HFFc6 (cell line): ENCODE results near the gene RRH. TPM values are rescaled to one million over a fixed set of nuclear protein-coding genes. Genes with fewer than 3 reads are reported as not detected.
"Not testable (repeated sequence)": the region's sequence is repeated elsewhere in the genome, so short reads cannot be mapped to it uniquely, and the experiment has no call there.

Source experiments
- DNase-seq: peaks from one replicate; pipeline ENCODE4 v3.0.0-alpha.2; 2018
- H3K27ac Mint-ChIP-seq: 2 replicates; pipeline ENCODE4 v1.8.0; 2020; ENCODE audit warnings: mild to moderate bottlenecking, mixed read lengths
- H3K27me3 Mint-ChIP-seq: 2 replicates; pipeline ENCODE4 v1.8.0; 2021; ENCODE audit warnings: mild to moderate bottlenecking, moderate library complexity, mixed read lengths; ENCODE audit not compliant: insufficient read depth
- H3K36me3 Mint-ChIP-seq: 2 replicates; pipeline ENCODE4 v1.8.0; 2021; ENCODE audit warnings: low read depth, mixed read lengths
- H3K4me1 Mint-ChIP-seq: 2 replicates; pipeline ENCODE4 v1.8.0; 2020; ENCODE audit warnings: low read depth, mixed read lengths
- H3K4me3 Mint-ChIP-seq: 2 replicates; pipeline ENCODE4 v1.8.0; 2020; ENCODE audit warnings: mild to moderate bottlenecking, moderate library complexity, mixed read lengths
- H3K9me3 Mint-ChIP-seq: 2 replicates; pipeline ENCODE4 v1.8.0; 2020; ENCODE audit warnings: mild to moderate bottlenecking, mixed read lengths
- total RNA-seq, 6 experiments: library from RNA; stranded (reverse); fragmentation: NEBNext Ultra II Directional; extraction: Animal tissue kit (Norgen Biotek cat#: 25700); gene quantifications; 2 replicates in 1 of 6; 3 replicates in 5 of 6; pipeline ENCODE4 v1.2.3, GENCODE V29; 2021
- TF ChIP-seq, protein P1 (sequence below): fragments of 200-600 bp; sonication (generic); IDR thresholded peaks from 2 replicates; pipeline ENCODE4 v1.5.0; 2021; ENCODE audit warnings: antibody characterized with exemption, mild to moderate bottlenecking

RRH gene
- total RNA-seq, 6 experiments from 2014 or later: not detected

DNA sequence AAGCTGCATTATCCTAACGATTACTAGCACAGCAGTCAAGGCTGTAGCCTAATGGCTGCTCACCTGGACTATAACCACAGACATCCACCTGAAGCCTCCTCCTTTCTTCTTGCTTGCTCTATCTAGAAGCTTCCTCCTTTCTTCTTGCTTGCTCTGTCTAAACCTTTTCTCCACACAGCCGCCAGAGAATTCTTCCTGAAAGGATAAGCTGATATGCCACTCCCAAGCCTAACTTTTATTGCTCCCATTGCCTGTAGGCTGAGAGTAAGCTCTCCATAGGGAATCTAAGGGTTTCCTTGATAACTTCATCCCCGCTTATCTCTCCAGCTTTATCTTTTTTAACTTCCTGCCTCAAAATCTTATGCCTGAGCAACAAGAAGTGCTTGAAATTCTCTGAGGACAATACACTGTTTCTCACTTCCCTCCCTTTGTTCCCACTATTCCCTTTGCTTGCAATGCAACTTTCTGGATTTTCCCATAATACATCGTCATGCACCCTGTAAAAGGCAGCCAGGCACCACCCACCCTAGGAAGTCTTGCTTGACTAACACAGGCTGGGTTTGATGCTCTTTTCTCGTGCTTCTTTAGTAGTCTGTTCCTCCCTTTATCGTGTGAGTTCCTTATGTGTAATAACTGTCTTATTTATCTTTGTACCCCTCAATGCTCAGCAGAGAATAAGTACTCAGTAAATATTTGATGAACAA, 18.8 kb downstream of the RRH start:
- Mint-ChIP-seq H3K27ac (no peak overlapping the region), H3K4me3 (no peak overlapping the region)
- TF ChIP-seq, protein P1, sequence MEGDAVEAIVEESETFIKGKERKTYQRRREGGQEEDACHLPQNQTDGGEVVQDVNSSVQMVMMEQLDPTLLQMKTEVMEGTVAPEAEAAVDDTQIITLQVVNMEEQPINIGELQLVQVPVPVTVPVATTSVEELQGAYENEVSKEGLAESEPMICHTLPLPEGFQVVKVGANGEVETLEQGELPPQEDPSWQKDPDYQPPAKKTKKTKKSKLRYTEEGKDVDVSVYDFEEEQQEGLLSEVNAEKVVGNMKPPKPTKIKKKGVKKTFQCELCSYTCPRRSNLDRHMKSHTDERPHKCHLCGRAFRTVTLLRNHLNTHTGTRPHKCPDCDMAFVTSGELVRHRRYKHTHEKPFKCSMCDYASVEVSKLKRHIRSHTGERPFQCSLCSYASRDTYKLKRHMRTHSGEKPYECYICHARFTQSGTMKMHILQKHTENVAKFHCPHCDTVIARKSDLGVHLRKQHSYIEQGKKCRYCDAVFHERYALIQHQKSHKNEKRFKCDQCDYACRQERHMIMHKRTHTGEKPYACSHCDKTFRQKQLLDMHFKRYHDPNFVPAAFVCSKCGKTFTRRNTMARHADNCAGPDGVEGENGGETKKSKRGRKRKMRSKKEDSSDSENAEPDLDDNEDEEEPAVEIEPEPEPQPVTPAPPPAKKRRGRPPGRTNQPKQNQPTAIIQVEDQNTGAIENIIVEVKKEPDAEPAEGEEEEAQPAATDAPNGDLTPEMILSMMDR: no peak

DNA sequence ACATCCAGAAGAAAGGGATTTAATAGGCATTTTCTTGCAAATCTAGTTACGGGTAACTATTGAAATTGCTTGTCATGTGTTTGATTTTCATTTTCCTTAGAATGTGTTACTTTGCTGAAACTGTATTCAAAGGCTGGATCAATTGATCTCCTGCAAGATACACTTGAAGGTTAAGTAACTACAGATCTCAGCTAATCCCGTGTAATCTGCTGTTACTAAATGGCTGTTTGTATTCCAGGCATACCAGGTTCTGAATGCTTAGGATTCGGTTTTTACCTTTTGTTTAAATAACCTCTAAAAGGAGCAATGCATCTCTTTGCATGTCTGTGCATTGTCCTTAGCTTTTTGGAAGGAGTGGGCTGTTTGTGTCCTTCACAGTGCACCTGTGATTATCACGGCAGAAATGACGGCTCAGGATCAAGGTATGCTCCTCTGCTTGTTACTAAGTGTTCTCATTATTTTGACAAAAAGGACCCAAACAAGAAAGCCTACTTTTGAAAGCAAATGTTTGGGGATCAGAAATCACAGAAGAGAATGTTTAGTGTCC, 20.2 kb downstream of the RRH start, which contains the start of gene LRIT3:
Gene LRIT3, plus strand, starts transcription at position 212 of the 547 bp plus-strand sequence. Its CDS starts 95 bp downstream, at position 307.
- TF ChIP-seq, protein P1: no peak
- Mint-ChIP-seq H3K27me3 (peaks cover 2% of the 10 kb centered on the region; the same call in 1 of the 2 replicates), H3K4me3 (no peak within 1 kb of the TSS), H3K4me1 (no peaks in the 10 kb centered on the region), H3K9me3 (no peaks in the 10 kb centered on the region), H3K27ac (no peak within 1 kb of the TSS), H3K36me3 (no peaks in the 10 kb centered on the region)
- DNase-seq: no peak

More for the DNA sequence above, 18.8 kb downstream of the RRH start:
- H3K27me3 Mint-ChIP-seq: peaks cover 2% of the 10 kb centered on the region; the same call in 1 of the 2 replicates
- H3K4me1 Mint-ChIP-seq: no peaks in the 10 kb centered on the region
- no peak for DNase-seq
- H3K36me3 Mint-ChIP-seq: no peaks in the 10 kb centered on the region
- H3K9me3 Mint-ChIP-seq: no peaks in the 10 kb centered on the region

DNA sequence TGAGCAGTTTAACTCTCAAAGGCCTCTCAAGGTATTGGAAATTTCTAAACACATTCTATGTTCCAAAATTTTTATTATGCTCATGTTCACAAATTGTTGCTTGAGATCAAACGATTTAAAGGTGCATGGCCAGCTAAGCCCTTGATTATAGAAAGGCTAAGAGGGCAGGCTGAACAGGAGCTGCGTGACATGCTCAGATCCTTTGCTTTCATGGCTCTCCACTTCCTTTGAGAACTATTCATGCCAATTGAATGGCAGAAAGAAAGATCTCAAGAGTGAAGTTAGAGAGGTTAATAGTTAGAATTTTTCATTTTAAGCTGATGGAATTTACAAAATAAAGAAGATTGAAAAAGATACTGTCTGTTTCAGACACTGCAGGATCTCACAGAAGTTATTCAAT, 20.7 kb downstream of the RRH start:
- Mint-ChIP-seq H3K4me3 (no peak overlapping the region), H3K27ac (no peak overlapping the region), H3K27me3 (peaks cover 2% of the 10 kb centered on the region; the same call in 1 of the 2 replicates), H3K9me3 (no peaks in the 10 kb centered on the region), H3K4me1 (no peaks in the 10 kb centered on the region), H3K36me3 (no peaks in the 10 kb centered on the region)
- TF ChIP-seq, protein P1: no peak
- DNase-seq: no peak

DNA sequence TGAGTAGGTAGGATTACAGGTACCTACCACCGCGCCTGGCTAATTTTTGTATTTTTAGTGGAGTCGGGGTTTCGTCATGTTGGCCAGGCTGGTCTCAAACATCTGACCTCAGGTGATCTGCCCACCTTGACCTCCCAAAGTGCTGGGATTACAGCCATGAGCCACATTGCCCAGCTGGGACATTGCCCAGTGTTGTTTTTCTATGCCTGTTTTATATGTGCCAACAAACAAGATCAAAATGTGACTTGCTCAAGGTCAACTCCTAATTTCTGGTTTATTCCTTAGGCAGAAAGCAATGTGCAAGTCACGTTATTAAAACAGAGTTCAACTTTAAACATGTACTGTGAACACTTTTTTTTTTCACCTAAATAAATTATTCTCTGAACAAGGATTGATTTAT, 22.8 kb downstream of the RRH start:
- H3K27me3 Mint-ChIP-seq: peaks cover 7% of the 10 kb centered on the region
- no peaks in the 10 kb centered on the region for H3K36me3 Mint-ChIP-seq
- TF ChIP-seq, protein P1: no peak
- no peak overlapping the region for H3K27ac Mint-ChIP-seq
- no peaks in the 10 kb centered on the region for H3K9me3 Mint-ChIP-seq
- H3K4me1 Mint-ChIP-seq: no peaks in the 10 kb centered on the region
- H3K4me3 Mint-ChIP-seq: no peak overlapping the region
- no peak for DNase-seq

DNA sequence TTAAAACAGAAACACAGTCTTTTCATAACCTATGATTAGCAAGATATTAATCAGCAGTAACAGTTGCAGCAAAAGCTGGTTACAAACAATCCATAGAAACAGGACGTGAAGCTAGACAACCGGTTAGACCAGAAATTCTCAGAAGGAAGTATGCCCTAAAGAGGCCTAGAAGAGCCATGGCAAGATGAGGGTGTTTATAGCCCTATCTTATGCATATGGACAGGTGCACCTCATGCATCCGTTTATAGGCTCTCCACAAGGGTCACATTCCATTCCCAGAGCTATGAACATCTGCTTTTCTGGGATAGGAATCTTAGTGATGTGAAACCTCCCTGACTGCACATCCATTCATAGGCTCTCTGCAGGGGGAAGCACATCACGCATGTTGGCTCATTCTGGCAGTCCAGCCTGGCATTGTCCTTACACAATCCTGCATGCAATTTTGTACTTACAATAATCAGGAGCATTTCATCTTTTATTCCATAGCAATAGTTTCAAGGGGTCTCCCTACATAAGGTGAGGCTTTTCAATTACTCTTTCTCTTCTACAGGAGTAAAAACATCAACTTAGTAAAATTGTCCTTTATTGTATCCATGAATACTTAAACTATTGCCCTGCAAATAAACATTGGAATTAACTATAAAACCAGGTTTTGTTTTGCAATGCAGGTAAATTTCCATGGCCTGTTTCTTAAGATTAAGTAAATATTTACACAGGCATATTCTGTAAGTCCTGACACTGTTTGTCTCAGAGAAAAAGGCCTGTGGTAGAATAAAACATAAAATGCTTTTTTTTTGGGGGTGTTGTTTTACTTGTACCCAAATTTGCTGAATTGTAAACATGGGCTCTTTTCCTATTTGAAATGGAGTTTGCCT, 31.9 kb downstream of the RRH start:
- H3K27ac Mint-ChIP-seq, DNase-seq, H3K4me1 Mint-ChIP-seq, H3K36me3 Mint-ChIP-seq, H3K4me3 Mint-ChIP-seq: not testable (repeated sequence)
- Mint-ChIP-seq H3K9me3 (peaks cover 11% of the 10 kb centered on the region; the same call in 1 of the 2 replicates), H3K27me3 (peaks cover 11% of the 10 kb centered on the region)
